GM13976 (cell line): ENCODE results near the gene PCDHGA8.
"Not testable (repeated sequence)": the region's sequence is repeated elsewhere in the genome, so short reads cannot be mapped to it uniquely, and the experiment has no call there.

Experiments
- DNase-seq: peaks from one replicate; pipeline ENCODE4 v3.0.0; 2012; ENCODE audit warnings: low spot score
- in situ Hi-C: fragments of 300-500 bp; cut with MboI; formaldehyde crosslinking; loops from one replicate; pipeline ENCODE4 v1.12.0; 2022; ENCODE audit warnings: low sequenced_read_pairs, mixed read lengths, inconsistent platforms; ENCODE audit not compliant: unreplicated experiment
- TF ChIP-seq, protein P1 (sequence below): IDR thresholded peaks from 2 replicates; pipeline ENCODE4 v1.5.1; 2012; ENCODE audit warnings: borderline replicate concordance, mild to moderate bottlenecking; ENCODE audit not compliant: insufficient read depth; ENCODE audit errors: extremely low read depth, missing control alignments, control extremely low read depth

Gene PCDHGA8

DNA sequence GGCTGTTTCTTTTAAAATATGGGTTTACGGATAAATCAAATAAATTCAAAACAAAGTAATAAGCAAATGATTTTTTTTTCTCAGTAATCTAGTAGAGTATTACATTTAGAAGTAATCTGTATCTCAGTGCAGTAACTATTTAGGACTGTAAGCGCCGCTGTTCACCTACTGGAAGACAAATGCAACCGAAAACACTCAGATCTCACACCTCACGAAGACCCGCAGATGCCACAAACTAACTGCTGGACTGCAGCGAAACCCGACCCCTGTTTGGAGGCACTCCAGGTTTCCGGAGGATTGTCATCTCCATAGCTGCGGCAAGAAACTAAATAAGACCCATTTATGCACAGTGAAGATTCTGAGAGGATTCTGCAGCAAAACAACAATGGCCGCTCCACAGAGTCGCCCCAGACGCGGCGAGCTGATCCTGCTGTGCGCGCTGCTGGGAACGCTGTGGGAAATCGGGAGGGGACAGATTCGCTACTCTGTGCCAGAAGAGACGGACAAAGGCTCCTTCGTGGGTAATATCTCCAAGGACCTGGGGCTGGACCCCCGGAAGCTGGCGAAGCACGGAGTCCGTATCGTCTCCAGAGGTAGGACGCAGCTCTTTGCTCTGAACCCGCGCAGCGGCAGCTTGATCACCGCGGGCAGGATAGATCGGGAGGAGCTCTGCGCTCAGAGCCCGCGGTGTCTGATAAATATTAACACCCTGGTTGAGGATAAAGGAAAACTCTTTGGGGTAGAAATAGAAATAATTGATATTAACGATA, at the start of gene PCDHGA8:
PCDHGA8 (plus strand) TSS at position 205 of the 770 bp plus-strand sequence; CDS start at position 386, 181 bp downstream.
- TF ChIP-seq, protein P1, sequence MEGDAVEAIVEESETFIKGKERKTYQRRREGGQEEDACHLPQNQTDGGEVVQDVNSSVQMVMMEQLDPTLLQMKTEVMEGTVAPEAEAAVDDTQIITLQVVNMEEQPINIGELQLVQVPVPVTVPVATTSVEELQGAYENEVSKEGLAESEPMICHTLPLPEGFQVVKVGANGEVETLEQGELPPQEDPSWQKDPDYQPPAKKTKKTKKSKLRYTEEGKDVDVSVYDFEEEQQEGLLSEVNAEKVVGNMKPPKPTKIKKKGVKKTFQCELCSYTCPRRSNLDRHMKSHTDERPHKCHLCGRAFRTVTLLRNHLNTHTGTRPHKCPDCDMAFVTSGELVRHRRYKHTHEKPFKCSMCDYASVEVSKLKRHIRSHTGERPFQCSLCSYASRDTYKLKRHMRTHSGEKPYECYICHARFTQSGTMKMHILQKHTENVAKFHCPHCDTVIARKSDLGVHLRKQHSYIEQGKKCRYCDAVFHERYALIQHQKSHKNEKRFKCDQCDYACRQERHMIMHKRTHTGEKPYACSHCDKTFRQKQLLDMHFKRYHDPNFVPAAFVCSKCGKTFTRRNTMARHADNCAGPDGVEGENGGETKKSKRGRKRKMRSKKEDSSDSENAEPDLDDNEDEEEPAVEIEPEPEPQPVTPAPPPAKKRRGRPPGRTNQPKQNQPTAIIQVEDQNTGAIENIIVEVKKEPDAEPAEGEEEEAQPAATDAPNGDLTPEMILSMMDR, result no peak
- no peak for DNase-seq
- in situ Hi-C loops, result no loop called here

DNA sequence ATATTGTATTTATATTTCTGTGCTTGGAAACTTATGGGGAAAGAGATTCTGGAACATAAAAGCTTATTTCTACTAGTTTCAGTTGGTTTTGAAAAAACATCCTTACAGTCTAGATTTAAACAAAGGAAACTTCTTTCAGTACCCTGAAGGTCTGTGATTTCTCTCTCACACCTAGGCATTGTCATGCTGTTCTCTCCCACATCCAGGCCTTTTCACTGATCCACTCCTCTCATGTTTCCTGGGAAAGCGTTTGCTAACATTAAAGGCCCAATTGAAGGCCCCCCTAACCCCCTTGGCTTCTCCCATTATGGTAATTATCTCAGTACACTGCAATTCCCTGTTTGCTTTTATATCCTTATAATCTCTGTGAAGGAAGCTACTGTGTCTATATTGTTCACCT, 49.7 kb upstream of the PCDHGA8 start:
- in situ Hi-C loops, result no loop called here
- TF ChIP-seq, protein P1, result no peak
- DNase-seq, result no peak

DNA sequence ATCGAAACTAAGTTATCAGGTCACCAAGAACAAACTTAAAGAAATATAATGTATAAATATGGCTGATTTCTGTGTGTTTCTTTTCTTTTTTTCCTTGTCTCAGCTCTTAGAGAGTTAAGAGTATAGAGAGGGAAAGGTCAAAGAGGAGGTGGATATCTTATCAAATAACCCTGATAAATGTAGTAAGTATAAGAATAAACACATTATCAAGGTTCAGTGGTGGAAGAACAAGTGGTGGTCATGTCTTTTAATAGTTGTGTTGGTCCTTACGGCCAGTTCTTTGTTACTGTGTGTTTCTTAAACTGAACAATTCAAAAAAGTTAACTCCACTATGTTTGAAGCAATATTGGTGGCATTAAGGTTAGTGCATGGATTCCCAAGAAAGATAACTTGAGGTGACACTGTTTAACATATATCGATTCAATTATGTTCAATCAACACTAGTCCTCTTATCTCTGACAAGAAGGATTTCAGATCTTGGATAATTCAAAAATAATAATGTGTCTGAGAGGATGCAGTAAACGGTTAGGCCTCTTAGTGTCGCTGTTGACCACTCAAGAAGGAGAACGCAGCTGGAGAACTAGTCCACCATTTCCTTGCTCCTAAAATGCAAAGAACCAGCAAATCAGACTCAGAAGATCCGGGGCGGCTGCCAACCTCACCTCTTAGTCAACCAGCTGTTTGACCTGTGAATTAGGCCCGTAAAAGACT, 49.0 kb upstream of the PCDHGA8 start, which contains the start of gene PCDHGA3:
PCDHGA3 (plus strand) TSS at position 588 of the 711 bp plus-strand sequence. CDS start 205 bp downstream, outside the sequence.
- DNase-seq, result no peak
- in situ Hi-C loops, result no loop called here

DNA sequence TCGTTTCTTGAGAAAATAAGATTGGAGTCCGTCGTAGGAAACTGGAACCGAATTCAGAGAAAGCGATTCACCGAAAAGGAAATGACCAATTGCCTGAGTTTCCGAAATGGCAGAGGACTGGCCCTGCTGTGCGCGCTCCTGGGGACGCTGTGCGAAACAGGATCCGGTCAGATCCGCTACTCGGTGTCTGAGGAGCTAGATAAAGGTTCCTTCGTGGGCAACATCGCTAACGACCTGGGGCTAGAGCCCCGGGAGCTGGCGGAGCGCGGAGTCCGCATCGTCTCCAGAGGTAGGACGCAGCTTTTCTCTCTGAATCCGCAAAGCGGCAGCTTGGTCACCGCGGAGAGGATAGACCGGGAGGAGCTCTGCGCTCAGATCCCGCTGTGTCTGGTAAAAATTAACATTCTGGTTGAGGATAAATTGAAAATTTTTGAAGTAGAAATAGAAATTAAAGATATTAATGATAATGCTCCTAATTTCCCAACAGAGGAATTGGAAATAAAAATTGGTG, 48.4 kb upstream of the PCDHGA8 start:
- DNase-seq, result no peak
- TF ChIP-seq, protein P1, result no peak
- in situ Hi-C loops, result no loop called here

More for the DNA sequence above, 49.0 kb upstream of the PCDHGA8 start, which contains the start of gene PCDHGA3:
- TF ChIP-seq, protein P1, result no peak

DNA sequence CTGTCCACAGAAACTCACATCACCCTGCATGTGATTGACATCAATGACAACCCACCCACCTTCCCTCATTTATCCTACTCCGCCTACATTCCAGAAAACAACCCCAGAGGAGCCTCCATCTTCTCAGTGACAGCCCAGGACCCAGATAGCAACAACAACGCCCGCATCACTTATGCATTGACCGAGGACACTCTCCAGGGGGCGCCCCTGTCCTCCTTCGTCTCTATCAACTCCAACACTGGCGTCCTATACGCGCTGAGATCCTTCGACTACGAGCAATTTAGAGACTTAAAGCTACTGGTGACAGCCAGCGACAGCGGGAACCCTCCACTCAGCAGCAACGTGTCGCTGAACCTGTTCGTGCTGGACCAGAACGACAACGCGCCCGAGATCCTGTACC, 47.1 kb upstream of the PCDHGA8 start:
- TF ChIP-seq, protein P1, result no peak
- in situ Hi-C loops, result no loop called here
- DNase-seq, result no peak

DNA sequence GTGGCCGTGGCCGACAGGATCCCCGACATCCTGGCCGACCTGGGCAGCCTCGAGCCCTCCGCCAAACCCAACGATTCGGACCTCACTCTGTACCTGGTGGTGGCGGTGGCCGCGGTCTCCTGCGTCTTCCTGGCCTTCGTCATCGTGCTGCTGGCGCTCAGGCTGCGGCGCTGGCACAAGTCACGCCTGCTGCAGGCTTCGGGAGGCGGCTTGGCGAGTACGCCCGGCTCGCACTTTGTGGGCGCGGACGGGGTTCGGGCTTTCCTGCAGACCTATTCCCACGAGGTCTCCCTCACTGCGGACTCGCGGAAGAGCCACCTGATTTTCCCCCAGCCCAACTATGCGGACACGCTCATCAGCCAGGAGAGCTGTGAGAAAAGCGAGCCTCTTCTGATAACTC, 46.4 kb upstream of the PCDHGA8 start:
- in situ Hi-C loops, DNase-seq: not testable (repeated sequence)

DNA sequence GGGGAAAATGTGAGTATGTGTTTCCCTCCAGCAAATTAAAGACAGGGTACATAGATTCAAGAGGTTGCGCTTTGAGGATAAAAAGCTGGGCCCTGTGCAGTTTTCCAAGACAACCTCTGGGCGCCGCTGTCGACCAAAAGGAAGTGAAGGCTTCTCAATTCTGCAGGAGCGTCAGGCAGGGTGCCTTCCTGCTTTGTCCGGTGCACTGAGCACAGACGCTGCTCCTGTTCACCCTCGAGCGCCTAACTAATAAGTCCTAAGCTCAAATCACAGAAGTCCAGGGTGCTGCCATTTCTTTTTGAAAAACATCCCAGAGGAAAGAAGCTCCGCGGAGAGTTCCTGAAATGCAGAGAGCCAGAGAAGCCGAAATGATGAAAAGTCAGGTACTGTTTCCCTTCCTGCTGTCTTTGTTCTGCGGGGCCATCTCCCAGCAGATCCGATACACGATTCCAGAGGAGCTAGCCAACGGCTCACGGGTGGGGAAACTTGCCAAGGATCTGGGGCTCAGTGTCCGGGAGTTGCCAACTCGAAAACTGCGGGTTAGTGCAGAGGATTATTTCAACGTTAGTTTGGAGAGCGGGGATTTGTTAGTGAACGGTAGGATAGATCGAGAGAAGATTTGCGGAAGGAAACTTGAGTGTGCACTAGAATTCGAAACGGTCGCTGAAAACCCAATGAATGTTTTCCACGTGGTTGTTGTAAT, 42.4 kb upstream of the PCDHGA8 start, which contains the start of gene PCDHGB1:
PCDHGB1 (plus strand) TSS at position 183 of the 703 bp plus-strand sequence; CDS start at position 345, 162 bp downstream.
- TF ChIP-seq, protein P1, result peak; percentile 43
- DNase-seq, result peak; percentile 76
- in situ Hi-C loops, result no loop called here
